SK-N-SH (cell line): ENCODE results near the gene TRIM4.

Experiments used
- CTCF ChIP-seq: fragments of 200-600 bp; sonication (generic); IDR thresholded peaks from 2 replicates; pipeline ENCODE4 v1.6.1; 2017; ENCODE audit warnings: antibody characterized with exemption, mild to moderate bottlenecking, moderate library complexity
- EP300 ChIP-seq, 2 experiments: IDR thresholded peaks; 2 replicates each; pipeline versions ENCODE4 v1.4.0 to v1.6.1; 2012; ENCODE audit warnings: borderline replicate concordance in 1 of 2, low read depth in 1 of 2, low read length in 1 of 2
- NRF1 ChIP-seq: IDR thresholded peaks from 2 replicates; pipeline ENCODE4 v1.6.1; 2012; ENCODE audit warnings: low read depth, mild to moderate bottlenecking, low read length
- POLR2AphosphoS5 ChIP-seq: IDR thresholded peaks from 2 replicates; pipeline ENCODE4 v1.6.1; 2012; ENCODE audit warnings: low read depth, low read length
- RCOR1 ChIP-seq: fragments of 150-350 bp; IDR thresholded peaks from 2 replicates; pipeline ENCODE4 v1.6.1; 2017; ENCODE audit warnings: antibody characterized with exemption, low read length
- REST ChIP-seq: IDR thresholded peaks from 2 replicates; pipeline ENCODE4 v1.6.1; 2012; ENCODE audit warnings: mild to moderate bottlenecking, low read depth, low read length, moderate library complexity
- RFX5 ChIP-seq: IDR thresholded peaks from 2 replicates; pipeline ENCODE4 v1.6.1; 2012; ENCODE audit warnings: mild to moderate bottlenecking, improper control_type of control experiment, low read length
- SIN3A ChIP-seq: IDR thresholded peaks from 2 replicates; pipeline ENCODE4 v1.6.1; 2012; ENCODE audit warnings: low read depth, mild to moderate bottlenecking, low read length, moderate library complexity, borderline replicate concordance
- TCF12 ChIP-seq: IDR thresholded peaks from 2 replicates; pipeline ENCODE4 v1.4.0; 2012

GRCh38 chr7:99881370-99881769, 38.0 kb downstream of the TRIM4 start:
- TF ChIP-seq SIN3A: no peak
- TF ChIP-seq CTCF: no peak
- TF ChIP-seq RCOR1: no peak
- TF ChIP-seq REST: no peak
- no peak for TF ChIP-seq TCF12
- TF ChIP-seq NRF1: no peak
- no peak for TF ChIP-seq EP300 (IDR thresholded peaks at IDR 0.05; ENCODE audit: borderline replicate concordance in 1 of 2, low read depth in 1 of 2, low read length in 1 of 2)
- no peak for TF ChIP-seq POLR2AphosphoS5
- TF ChIP-seq RFX5: no peak
